SK-N-SH (cell line): ENCODE data around the gene PLEKHH1.

Experiments
- CTCF ChIP-seq: fragments of 200-600 bp; sonication (generic); IDR thresholded peaks from 2 replicates; pipeline ENCODE4 v1.6.1; 2017; ENCODE audit warnings: antibody characterized with exemption, mild to moderate bottlenecking, moderate library complexity
- FOSL2 ChIP-seq: IDR thresholded peaks from 2 replicates; pipeline ENCODE4 v1.4.0; 2012; ENCODE audit warnings: low read depth, mild to moderate bottlenecking, moderate library complexity, borderline replicate concordance
- NFIC ChIP-seq: IDR thresholded peaks from 2 replicates; pipeline ENCODE4 v1.4.0; 2012; ENCODE audit warnings: borderline replicate concordance
- POLR2AphosphoS5 ChIP-seq: IDR thresholded peaks from 2 replicates; pipeline ENCODE4 v1.6.1; 2012; ENCODE audit warnings: low read depth, low read length
- RCOR1 ChIP-seq: fragments of 150-350 bp; IDR thresholded peaks from 2 replicates; pipeline ENCODE4 v1.6.1; 2017; ENCODE audit warnings: antibody characterized with exemption, low read length

- no peak for TF ChIP-seq NFIC
- no peak for TF ChIP-seq CTCF
- TF ChIP-seq POLR2AphosphoS5, result no peak
- TF ChIP-seq FOSL2, result no peak
- TF ChIP-seq RCOR1, result no peak
Measured at GRCh38 chr14:67544590-67544989, 11.5 kb downstream of the PLEKHH1 start.
